GM23338 (cell line): ENCODE results near the gene KIRREL3.

Experiments used
- ETS1 ChIP-seq: IDR thresholded peaks from 2 replicates; pipeline ENCODE4 v1.6.1; 2016; ENCODE audit warnings: antibody characterized with exemption
- EZH2phosphoT487 ChIP-seq: fragments of 200-600 bp; sonication (generic); IDR thresholded peaks from one replicate; pipeline ENCODE4 v1.8.1; 2018; ENCODE audit warnings: antibody characterized with exemption; ENCODE audit not compliant: unreplicated experiment
- POLR2AphosphoS5 ChIP-seq: IDR thresholded peaks from 2 replicates; pipeline ENCODE4 v1.6.1; 2016; ENCODE audit warnings: antibody characterized with exemption, low read depth
- TF ChIP-seq, protein P1 (sequence below), 2 experiments: fragments of 200-600 bp in 1 of 2; sonication (generic) in 1 of 2; conservative IDR thresholded peaks; 2 replicates each; pipeline versions ENCODE4 v1.5.1 to v1.6.1; 2016 to 2017; ENCODE audit warnings: antibody characterized with exemption in 2 of 2, low read depth in 2 of 2, mild to moderate bottlenecking in 2 of 2, moderate library complexity in 1 of 2

DNA sequence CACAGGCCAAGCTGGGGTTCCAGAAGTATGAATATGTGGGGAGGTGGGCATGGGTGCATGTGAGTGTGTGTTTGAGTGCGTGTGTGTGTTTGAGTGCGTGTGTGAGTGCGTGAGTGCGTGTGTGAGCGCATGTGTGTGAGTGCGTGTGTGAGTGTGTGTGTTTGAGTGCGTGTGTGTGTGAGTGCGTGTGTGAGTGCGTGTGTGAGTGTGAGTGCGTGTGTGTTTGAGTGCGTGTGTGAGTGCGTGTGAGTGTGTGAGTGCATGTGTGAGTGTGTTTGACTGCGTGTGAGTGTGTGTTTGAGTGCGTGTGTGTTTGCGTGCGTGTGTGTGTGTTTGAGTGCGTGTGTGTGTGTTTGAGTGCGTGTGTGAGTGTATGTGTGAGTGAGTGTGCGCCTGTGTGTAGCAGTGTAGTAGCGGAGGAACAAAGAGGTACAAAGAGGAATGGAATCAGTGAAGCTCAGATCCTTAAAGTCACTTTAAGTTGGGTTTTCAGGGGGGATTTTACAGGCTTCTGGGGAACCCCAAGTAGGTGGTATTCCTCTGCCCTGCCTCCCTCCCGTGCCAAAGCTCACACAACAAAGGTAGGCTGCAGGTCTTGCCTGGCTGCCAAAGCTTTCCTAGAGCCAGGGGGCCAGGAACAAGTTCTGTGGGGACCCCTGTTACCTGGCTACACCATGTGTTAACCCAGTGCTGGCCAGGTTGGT, 137.1 kb downstream of the KIRREL3 start:
- TF ChIP-seq, protein P1, sequence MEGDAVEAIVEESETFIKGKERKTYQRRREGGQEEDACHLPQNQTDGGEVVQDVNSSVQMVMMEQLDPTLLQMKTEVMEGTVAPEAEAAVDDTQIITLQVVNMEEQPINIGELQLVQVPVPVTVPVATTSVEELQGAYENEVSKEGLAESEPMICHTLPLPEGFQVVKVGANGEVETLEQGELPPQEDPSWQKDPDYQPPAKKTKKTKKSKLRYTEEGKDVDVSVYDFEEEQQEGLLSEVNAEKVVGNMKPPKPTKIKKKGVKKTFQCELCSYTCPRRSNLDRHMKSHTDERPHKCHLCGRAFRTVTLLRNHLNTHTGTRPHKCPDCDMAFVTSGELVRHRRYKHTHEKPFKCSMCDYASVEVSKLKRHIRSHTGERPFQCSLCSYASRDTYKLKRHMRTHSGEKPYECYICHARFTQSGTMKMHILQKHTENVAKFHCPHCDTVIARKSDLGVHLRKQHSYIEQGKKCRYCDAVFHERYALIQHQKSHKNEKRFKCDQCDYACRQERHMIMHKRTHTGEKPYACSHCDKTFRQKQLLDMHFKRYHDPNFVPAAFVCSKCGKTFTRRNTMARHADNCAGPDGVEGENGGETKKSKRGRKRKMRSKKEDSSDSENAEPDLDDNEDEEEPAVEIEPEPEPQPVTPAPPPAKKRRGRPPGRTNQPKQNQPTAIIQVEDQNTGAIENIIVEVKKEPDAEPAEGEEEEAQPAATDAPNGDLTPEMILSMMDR (conservative IDR thresholded peaks at IDR 0.05; ENCODE audit: low read depth in 2 of 2): no peak
- no peak for TF ChIP-seq ETS1
- no peak for TF ChIP-seq POLR2AphosphoS5
- no peak for TF ChIP-seq EZH2phosphoT487
